RWPE2 (cell line): ENCODE measurements around the gene NAA38.

Experiments used
- ATAC-seq: fragments of 200-7000 bp; cut with Tn5 transposase; 3 replicates; pipeline ENCODE4 v1.9.1; 2021; ENCODE audit warnings: low read depth
- DNase-seq: peaks from one replicate; pipeline ENCODE4 v3.0.0-alpha.2; 2020; ENCODE audit warnings: low spot score
- H3K27ac ChIP-seq: fragments of 450-650 bp; 2 replicates; pipeline ENCODE4 v1.5.1; 2017; ENCODE audit warnings: mild to moderate bottlenecking; ENCODE audit not compliant: poor library complexity, severe bottlenecking
- H3K27me3 ChIP-seq: fragments of 250-450 bp; sonication (Bioruptor Pico); 2 replicates; pipeline ENCODE4 v1.5.1; 2021; ENCODE audit warnings: mild to moderate bottlenecking, moderate library complexity; ENCODE audit not compliant: insufficient read depth, poor library complexity, severe bottlenecking
- H3K36me3 ChIP-seq: fragments of 250-450 bp; sonication (Bioruptor Pico); 2 replicates; pipeline ENCODE4 v1.5.1; 2020; ENCODE audit warnings: low read depth, mild to moderate bottlenecking, moderate library complexity
- H3K4me1 ChIP-seq: fragments of 250-450 bp; sonication (Bioruptor Pico); 2 replicates; pipeline ENCODE4 v1.5.1; 2021; ENCODE audit warnings: mild to moderate bottlenecking, moderate library complexity; ENCODE audit not compliant: insufficient read depth, poor library complexity, severe bottlenecking
- H3K4me3 ChIP-seq: fragments of 250-450 bp; sonication (Bioruptor Pico); 2 replicates; pipeline ENCODE4 v1.5.1; 2021; ENCODE audit warnings: mild to moderate bottlenecking, moderate library complexity; ENCODE audit not compliant: severe bottlenecking
- H3K9me3 ChIP-seq: fragments of 250-450 bp; sonication (Bioruptor Pico); 2 replicates; pipeline ENCODE4 v1.5.1; 2021; ENCODE audit warnings: mild to moderate bottlenecking, moderate library complexity; ENCODE audit not compliant: severe bottlenecking
- TF ChIP-seq, protein P1 (sequence below): fragments of 450-650 bp; IDR thresholded peaks from one replicate; pipeline ENCODE4 v1.5.1; 2017; ENCODE audit warnings: mild to moderate bottlenecking, moderate library complexity; ENCODE audit not compliant: poor library complexity, severe bottlenecking

Gene NAA38

DNA sequence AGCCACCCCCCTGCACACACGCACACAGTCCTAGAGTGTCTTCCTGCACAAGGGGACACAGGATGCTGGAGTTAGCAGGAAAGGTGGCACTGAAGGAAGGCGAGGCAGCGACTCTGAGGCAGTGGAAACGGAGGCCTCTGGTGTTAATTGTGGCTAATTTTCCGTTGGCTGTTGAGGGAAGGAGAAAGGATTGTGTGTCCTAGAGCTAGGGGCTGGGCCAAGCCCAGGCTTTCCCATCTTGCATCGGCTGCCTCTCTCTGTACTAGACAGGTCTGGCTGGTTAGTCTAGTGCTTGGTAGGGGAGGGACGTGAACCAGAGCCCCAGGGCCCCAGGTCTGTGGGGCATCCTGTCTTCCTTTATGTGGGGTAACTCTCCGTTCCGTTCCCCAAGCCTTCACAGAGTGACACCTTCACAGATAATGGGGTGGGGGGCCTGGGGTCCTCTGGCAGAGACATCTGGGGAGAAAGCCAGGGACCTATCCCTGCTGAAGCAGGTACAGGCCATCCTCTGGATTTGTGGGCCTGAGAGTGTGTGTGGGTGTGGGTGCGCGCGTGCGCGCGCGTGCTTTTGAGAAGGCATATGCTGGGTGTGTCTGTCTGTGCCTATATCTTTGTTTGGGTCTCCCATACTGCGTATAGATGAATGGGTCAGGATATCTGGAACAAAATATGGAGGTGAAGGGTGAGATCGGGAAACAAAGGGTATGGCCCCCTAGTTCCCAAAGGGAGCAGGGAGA, 31.0 kb upstream of the NAA38 start, which contains the start of gene CHD3:
TSS of gene CHD3 (plus strand) at position 606 of the 737 bp plus-strand sequence. CDS start 212 bp downstream, outside the sequence.
- H3K27ac ChIP-seq, result peak within 1 kb of the TSS; percentile 94
- TF ChIP-seq, protein P1, sequence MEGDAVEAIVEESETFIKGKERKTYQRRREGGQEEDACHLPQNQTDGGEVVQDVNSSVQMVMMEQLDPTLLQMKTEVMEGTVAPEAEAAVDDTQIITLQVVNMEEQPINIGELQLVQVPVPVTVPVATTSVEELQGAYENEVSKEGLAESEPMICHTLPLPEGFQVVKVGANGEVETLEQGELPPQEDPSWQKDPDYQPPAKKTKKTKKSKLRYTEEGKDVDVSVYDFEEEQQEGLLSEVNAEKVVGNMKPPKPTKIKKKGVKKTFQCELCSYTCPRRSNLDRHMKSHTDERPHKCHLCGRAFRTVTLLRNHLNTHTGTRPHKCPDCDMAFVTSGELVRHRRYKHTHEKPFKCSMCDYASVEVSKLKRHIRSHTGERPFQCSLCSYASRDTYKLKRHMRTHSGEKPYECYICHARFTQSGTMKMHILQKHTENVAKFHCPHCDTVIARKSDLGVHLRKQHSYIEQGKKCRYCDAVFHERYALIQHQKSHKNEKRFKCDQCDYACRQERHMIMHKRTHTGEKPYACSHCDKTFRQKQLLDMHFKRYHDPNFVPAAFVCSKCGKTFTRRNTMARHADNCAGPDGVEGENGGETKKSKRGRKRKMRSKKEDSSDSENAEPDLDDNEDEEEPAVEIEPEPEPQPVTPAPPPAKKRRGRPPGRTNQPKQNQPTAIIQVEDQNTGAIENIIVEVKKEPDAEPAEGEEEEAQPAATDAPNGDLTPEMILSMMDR, result no peak
- H3K4me3 ChIP-seq, result peak within 1 kb of the TSS; percentile 31
- no peaks in the 10 kb centered on the region for H3K9me3 ChIP-seq
- ATAC-seq (peak; percentile 54), DNase-seq (no peak)
- peaks cover 22% of the 10 kb centered on the region for H3K36me3 ChIP-seq
- H3K4me1 ChIP-seq, result peaks cover 27% of the 10 kb centered on the region
- H3K27me3 ChIP-seq, result no peaks in the 10 kb centered on the region

DNA sequence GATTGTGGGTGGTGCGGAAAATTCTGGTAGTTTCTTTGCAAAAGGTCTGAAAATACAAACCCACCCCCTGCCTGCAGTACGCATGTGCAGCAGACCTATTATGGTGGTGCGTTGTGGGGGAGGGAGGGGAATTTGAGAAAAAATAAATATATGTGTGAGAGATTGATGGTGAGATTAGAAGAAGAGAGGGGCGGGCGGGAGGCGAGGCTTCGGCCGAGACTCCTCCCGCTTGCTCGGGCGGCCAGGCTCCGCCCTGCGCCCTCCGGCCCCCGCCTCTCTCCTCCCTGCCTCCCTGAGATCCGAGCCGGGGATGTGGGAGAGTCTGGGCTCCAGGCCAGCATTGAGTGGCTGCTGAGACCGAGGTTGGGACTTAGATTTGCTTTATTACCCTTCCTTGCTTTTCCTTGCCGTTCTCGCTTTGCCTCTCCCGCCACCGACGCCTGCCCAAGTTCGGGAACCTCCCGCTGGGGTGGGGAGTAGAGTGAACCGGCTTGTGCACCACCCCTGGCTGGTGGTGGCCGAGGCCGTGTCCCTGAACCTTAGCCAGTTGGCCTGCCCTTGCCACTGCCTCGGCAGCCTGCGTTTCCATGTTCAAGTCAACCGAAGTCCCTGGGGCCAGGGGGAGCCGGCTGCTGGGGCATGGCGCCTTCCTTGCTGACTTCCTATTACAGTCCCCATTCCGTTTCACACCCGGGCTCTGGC, 30.3 kb upstream of the NAA38 start:
- ATAC-seq, result peak; percentile 78
- H3K27ac ChIP-seq, result peak overlapping the region; percentile 94
- peak overlapping the region; percentile 47 for H3K4me3 ChIP-seq
- peaks cover 27% of the 10 kb centered on the region for H3K4me1 ChIP-seq
- H3K9me3 ChIP-seq, result no peaks in the 10 kb centered on the region
- TF ChIP-seq, protein P1, result no peak
- no peaks in the 10 kb centered on the region for H3K27me3 ChIP-seq
- peak; percentile 89 for DNase-seq
- peaks cover 22% of the 10 kb centered on the region for H3K36me3 ChIP-seq

DNA sequence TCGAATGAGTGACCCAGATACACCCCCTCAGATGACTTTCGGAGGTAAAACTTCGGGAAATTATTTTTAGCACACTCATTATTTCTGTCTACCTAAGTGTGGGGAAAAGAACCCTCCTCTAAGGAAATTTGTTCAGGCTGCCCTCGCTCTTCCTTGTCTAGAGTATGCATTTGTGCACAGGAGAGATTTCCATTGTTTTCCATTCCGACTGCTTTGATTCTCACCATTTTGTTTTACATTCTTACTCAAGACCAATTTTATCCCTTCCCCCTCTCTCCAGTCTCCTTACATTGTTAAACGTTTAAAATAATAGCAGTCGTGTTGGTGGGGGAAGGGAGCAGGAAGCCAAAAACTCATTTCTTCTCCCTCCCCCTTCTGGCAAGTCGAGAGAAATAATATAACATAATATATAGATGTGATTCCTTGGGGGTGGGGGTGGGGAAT, 29.7 kb upstream of the NAA38 start:
- DNase-seq (no peak), ATAC-seq (peak; percentile 6; the same call in 2 of the 3 replicates)
- peaks cover 23% of the 10 kb centered on the region for H3K36me3 ChIP-seq

DNA sequence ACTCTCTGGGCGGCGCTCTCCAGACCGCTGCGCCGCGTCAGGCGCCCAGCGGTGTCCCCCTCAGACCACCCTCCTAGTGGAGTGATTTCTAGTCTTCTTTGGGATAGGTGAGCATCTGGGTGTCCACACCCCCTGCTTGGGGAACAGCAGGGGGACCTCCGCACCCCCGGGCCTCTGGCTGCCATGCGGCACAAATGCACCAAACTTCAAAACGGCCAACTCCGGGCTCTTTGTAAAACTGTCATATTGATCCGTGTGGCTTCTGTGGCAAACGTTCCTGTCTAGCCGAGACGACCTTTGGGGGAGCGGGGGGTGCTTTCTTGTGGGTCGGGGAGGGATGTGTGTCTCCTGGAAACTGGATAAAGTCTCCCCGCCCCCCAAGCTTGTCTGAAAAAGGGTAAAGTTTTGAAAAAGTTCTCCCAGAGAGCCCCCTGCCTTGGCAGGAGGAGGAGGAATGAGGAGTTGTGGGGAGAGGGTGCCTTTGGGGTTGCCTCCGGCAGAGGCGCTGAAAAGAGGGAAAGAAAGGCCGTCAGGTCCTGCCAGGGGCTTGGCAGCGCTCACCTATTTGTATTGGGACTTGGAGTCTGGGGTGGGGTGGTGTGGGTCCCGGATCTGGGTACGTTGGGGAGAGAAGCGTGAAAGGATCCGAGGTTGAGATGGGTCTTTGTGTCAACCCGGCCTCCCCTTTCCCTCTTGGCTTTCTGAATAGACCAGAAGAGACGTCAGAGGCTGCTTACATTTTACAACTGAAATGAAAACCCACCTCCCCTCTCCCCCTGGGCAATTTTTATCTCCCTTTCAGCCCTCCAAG, 29.1 kb upstream of the NAA38 start:
- Histone ChIP-seq H3K27ac (peak overlapping the region; percentile 94), H3K36me3 (peaks cover 29% of the 10 kb centered on the region), H3K4me1 (peaks cover 27% of the 10 kb centered on the region), H3K4me3 (peak overlapping the region; percentile 47), H3K27me3 (no peaks in the 10 kb centered on the region), H3K9me3 (no peaks in the 10 kb centered on the region)
- ATAC-seq (peak; percentile 3; the same call in 1 of the 3 replicates), DNase-seq (no peak)
- TF ChIP-seq, protein P1, result no peak

More for the DNA sequence above, 29.7 kb upstream of the NAA38 start:
- Histone ChIP-seq H3K4me1 (peaks cover 27% of the 10 kb centered on the region), H3K27ac (peak overlapping the region; percentile 94), H3K4me3 (peak overlapping the region; percentile 47), H3K27me3 (no peaks in the 10 kb centered on the region), H3K9me3 (no peaks in the 10 kb centered on the region)
- TF ChIP-seq, protein P1, result no peak
